Activated gamma-delta T cell treated with anti-CD3 and anti-CD28 coated beads, Interleukin-2, amount 50 U/mL, for 16 hours (primary cell): ENCODE results near the gene NOPCHAP1.
"Not testable (repeated sequence)": the region's sequence is repeated elsewhere in the genome, so short reads cannot be mapped to it uniquely, and the experiment has no call there.

Experiments
- DNase-seq: peaks from one replicate; pipeline ENCODE4 v3.0.0-alpha.2; 2020; ENCODE audit warnings: low read depth

The NOPCHAP1 gene

GRCh38 chr12:104986022-104986941, at the start of gene NOPCHAP1:
Gene NOPCHAP1 (plus strand): TSS chr12:104986316. CDS start chr12:104986353, 37 bp downstream.
- DNase-seq: peak; percentile 75

GRCh38 chr12:104938371-104938770, 47.7 kb upstream of the NOPCHAP1 start:
- DNase-seq: no peak

- DNase-seq: no peak
Measured at GRCh38 chr12:104939089-104939488, 47.0 kb upstream of the NOPCHAP1 start.

GRCh38 chr12:104941454-104941853, 44.7 kb upstream of the NOPCHAP1 start:
- DNase-seq: no peak

GRCh38 chr12:104942075-104942474, 44.0 kb upstream of the NOPCHAP1 start:
- no peak for DNase-seq

GRCh38 chr12:104943401-104943800, 42.7 kb upstream of the NOPCHAP1 start:
- not testable (repeated sequence) for DNase-seq

- no peak for DNase-seq
Measured at GRCh38 chr12:104944252-104944651, 41.9 kb upstream of the NOPCHAP1 start.

GRCh38 chr12:104948716-104949115, 37.4 kb upstream of the NOPCHAP1 start:
- not testable (repeated sequence) for DNase-seq

GRCh38 chr12:104951759-104952509, 34.2 kb upstream of the NOPCHAP1 start:
- DNase-seq: no peak

GRCh38 chr12:104952816-104953215, 33.3 kb upstream of the NOPCHAP1 start:
- DNase-seq: no peak

- no peak for DNase-seq
Measured at GRCh38 chr12:104953323-104953722, 32.8 kb upstream of the NOPCHAP1 start.

- DNase-seq: no peak
Measured at GRCh38 chr12:104955703-104956102, 30.4 kb upstream of the NOPCHAP1 start.

GRCh38 chr12:104956870-104957718, 29.0 kb upstream of the NOPCHAP1 start:
- no peak for DNase-seq

GRCh38 chr12:104957719-104958000, 28.5 kb upstream of the NOPCHAP1 start:
- DNase-seq: peak; percentile 14

- DNase-seq: peak; percentile 65
Measured at GRCh38 chr12:104958001-104958804, 27.9 kb upstream of the NOPCHAP1 start, which contains the start of gene SLC41A2. Gene SLC41A2 (minus strand): TSS chr12:104958290. CDS start chr12:104928527, 29,763 bp downstream.

- no peak for DNase-seq
Measured at GRCh38 chr12:104958805-104959334, 27.2 kb upstream of the NOPCHAP1 start.

GRCh38 chr12:104959335-104959841, 26.7 kb upstream of the NOPCHAP1 start:
- DNase-seq: no peak

GRCh38 chr12:104960464-104960863, 25.7 kb upstream of the NOPCHAP1 start:
- no peak for DNase-seq

- DNase-seq: no peak
Measured at GRCh38 chr12:104963757-104964156, 22.4 kb upstream of the NOPCHAP1 start.

- DNase-seq: no peak
Measured at GRCh38 chr12:104964167-104964855, 21.8 kb upstream of the NOPCHAP1 start.
